DOHH2 (cell line): ENCODE measurements around the gene DCXR.

Experiments used
- CTCF ChIP-seq: fragments of 200-600 bp; sonication (generic); IDR thresholded peaks from one replicate; pipeline ENCODE4 v1.5.1; 2014; ENCODE audit warnings: antibody characterized with exemption, mild to moderate bottlenecking, low read depth, low read length; ENCODE audit not compliant: poor library complexity, severe bottlenecking
- EZH2phosphoT487 ChIP-seq: fragments of 200-600 bp; sonication (generic); IDR thresholded peaks from 2 replicates; pipeline ENCODE4 v1.6.1; 2017; ENCODE audit warnings: borderline replicate concordance, mild to moderate bottlenecking, antibody characterized with exemption, low read length, moderate library complexity, mixed read lengths

- TF ChIP-seq CTCF = no peak
- TF ChIP-seq EZH2phosphoT487 = no peak
These were observed 42.7 kb downstream of the DCXR start for GRCh38 chr17:81994593-81995462.
